ENCODE results near the gene TTC9C. TPM values are rescaled to one million over a fixed set of nuclear protein-coding genes. Genes with fewer than 3 reads are reported as not detected.
"Not testable (repeated sequence)": the region's sequence is repeated elsewhere in the genome, so short reads cannot be mapped to it uniquely, and the experiment has no call there.

The TTC9C gene
- total and polyA plus RNA-seq, 2 of the 8 experiments (the other 6 are each of a cell fraction or from before 2014, with no cell fraction given): 25.4 to 34.1 TPM

DNA sequence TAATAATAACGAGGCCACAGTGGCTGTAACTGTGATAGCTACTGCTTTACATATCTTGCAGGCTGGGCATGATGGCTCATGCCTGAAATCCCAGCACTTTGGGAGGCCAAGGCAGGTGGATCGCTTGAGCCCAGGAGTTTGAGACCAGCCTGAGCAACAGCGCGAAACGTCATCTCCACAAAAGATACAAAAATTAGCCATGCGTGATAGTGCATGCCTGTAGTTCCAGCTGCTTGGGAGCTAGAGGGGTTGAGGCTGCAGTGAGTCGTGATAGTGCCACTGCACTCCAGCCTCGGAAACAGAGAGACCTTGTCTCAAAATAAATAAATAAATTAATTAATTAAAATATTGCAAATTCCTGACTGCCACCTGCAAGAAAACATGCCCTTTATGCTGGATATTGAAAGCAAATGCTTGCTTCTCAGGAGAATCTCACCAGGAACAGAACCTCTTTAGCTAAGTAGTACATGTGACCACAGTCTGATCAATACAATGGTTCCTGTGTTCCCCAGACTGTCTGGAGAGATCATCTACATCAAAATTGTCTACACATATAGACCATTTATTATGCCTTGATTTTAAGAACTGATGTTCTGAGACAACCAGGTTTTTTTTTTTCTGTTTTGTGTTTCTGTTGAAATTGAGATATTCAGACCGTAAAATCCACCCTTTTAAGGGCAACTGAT, 19.3 kb downstream of the TTC9C start (continued):
- TF ChIP-seq ASH2L (IDR thresholded peaks at IDR 0.05; ENCODE audit: low read length) (no peak), SIX5 (IDR thresholded peaks at IDR 0.05; ENCODE audit: low read depth, low read length) (no peak)

DNA sequence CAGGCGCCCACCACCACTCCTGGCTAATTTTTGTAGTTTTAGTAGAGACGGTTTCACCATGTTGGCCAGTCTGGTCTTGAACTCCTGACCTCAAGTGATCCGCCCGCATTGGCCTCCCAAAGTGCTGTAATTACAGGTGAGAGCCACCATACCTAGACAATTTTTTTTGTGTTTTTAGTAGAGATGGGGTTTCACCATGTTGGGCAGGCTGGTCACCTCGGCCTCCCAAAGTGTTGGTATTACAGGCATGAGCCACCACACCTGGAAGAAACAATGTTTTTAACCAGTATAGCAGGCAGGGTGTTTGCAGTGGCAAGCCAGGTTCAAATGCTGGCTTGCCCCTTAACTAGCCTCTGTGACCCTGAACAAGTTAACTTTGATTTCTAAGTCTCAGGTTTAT, 21.6 kb downstream of the TTC9C start:
- H3K27me3 ChIP-seq (replicated peaks in 1 of 4; ENCODE audit: control insufficient read depth in 3 of 4, extremely low read depth in 1 of 4, insufficient read depth in 3 of 4, low read length in 3 of 4); H3K4ac ChIP-seq (replicated peaks; ENCODE audit: insufficient read length, low read depth, low read length); H4K91ac ChIP-seq (replicated peaks; ENCODE audit: insufficient read length, low read length); H3K9ac ChIP-seq (replicated peaks in 1 of 4; ENCODE audit: extremely low read depth in 1 of 4, low read depth in 3 of 4, low read length in 3 of 4); H2BK15ac ChIP-seq (ENCODE audit: low read length); H3K56ac ChIP-seq (replicated peaks; ENCODE audit: insufficient read length, low read depth, low read length); H2AK5ac ChIP-seq (ENCODE audit: low read depth, low read length); H3K23me2 ChIP-seq (ENCODE audit: low read depth, low read length); H3K4me2 ChIP-seq (ENCODE audit: insufficient read depth in 1 of 2, low read depth in 2 of 2, low read length in 2 of 2); H2BK12ac ChIP-seq (ENCODE audit: low read depth, low read length); H2BK20ac ChIP-seq (ENCODE audit: low read length); H4K5ac ChIP-seq (ENCODE audit: insufficient read length, low read depth, low read length); H2BK5ac ChIP-seq (ENCODE audit: low read depth, low read length); H4K8ac ChIP-seq (ENCODE audit: extremely low read depth, insufficient read depth, low read length); H3K9me3 ChIP-seq (ENCODE audit: insufficient read depth in 2 of 2, low read depth in 1 of 2, low read length in 1 of 2); H2BK120ac ChIP-seq (replicated peaks; ENCODE audit: low read depth, low read length); H3K4me1 ChIP-seq (replicated peaks in 1 of 4; ENCODE audit: control insufficient read depth in 3 of 4, insufficient read depth in 4 of 4, low read length in 3 of 4); H3K14ac ChIP-seq (ENCODE audit: insufficient read length); H3K27ac ChIP-seq (ENCODE audit: low read depth, low read length); H2AFZ ChIP-seq (ENCODE audit: low read length); H3K23ac ChIP-seq (ENCODE audit: insufficient read length); H3K18ac ChIP-seq (ENCODE audit: extremely low read depth, low read length); FAIRE-seq; DNase-seq (ENCODE audit: low read depth in 1 of 2, low spot score in 2 of 2); H3K4me3 ChIP-seq (ENCODE audit: extremely low read depth in 1 of 4, insufficient read depth in 2 of 4, low read depth in 3 of 4, low read length in 4 of 4): not testable (repeated sequence)
- ChIA-PET POLR2A (ENCODE audit: partially characterized antibody) (interaction anchor here (0.9 to 16.9 kb wide), 4 partner anchors 9 to 36 kb away, joined by 3 to 192 read pairs (median 74); partner anchors contain the start of genes HNRNPUL2, TAF6L and TTC9C), CTCF (ENCODE audit: partially characterized antibody) (interaction anchor here (0.6 to 1.3 kb wide), 6 partner anchors 15 to 533 kb away, joined by 3 to 4 read pairs (median 4); partner anchors contain the start of gene TMEM179B)
- Histone ChIP-seq H3K79me2 (ENCODE audit: control insufficient read depth in 1 of 2, insufficient read depth in 2 of 2, low read length in 2 of 2) (peaks cover 10 to 39% of the 10 kb centered on the region in 2 experiments), H4K20me1 (replicated peaks in 1 of 2; ENCODE audit: control insufficient read depth in 1 of 2, insufficient read depth in 2 of 2, low read length in 2 of 2) (peaks cover 14 to 22% of the 10 kb centered on the region in 2 experiments), H3K36me3 (ENCODE audit: control insufficient read depth in 2 of 4, insufficient read depth in 4 of 4, low read length in 3 of 4) (peaks cover 14 to 34% (median 19%) of the 10 kb centered on the region in 4 experiments), H3K79me1 (ENCODE audit: low read depth, low read length) (peaks cover 16% of the 10 kb centered on the region)
- WGBS, 2 experiments (ENCODE audit: extremely low coverage in 1 of 2, insufficient coverage in 1 of 2, insufficient read length in 1 of 2, insufficient replicate concordance in 2 of 2, low coverage in 1 of 2, low lambda C conversion rate in 2 of 2, missing lambda C conversion rate in 1 of 2): 85% methylated on average over 5 of the region's 5 CpGs; no CpG with 5 or more reads in 1 of the 2 experiments

All from H1 (cell line).